ENCODE measurements around the gene MYLK.
"Not testable (repeated sequence)": the region's sequence is repeated elsewhere in the genome, so short reads cannot be mapped to it uniquely, and the experiment has no call there.

The MYLK gene

DNA sequence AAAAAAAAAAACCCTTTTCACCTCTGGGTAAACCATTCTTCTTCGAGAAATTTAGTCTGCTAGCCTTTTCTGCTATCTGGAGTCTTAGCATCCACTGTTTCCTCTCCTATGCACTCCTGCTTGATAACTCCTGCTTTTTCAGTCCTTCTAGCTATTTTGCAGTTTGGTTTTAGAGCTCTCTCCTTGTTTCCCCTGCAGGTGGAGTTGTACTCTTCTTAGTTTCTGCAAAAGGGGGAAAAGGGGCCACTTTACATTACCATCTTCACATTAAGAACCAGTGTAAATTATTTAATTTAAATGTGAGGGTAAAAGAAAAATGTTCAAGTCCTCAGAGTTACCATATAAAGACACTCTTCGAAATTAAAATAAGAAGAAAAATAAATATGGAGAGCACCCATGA lies 23.6 kb upstream of the MYLK start:
- no peak for ATAC-seq (ENCODE audit: low read depth)
- H3K27me3 ChIP-seq (ENCODE audit: insufficient read depth, poor library complexity, severe bottlenecking), result no peaks in the 10 kb centered on the region
- no peak for DNase-seq (ENCODE audit: low spot score)
- H3K27ac ChIP-seq (ENCODE audit: poor library complexity, severe bottlenecking), result no peak overlapping the region
- no peak overlapping the region for H3K4me3 ChIP-seq (ENCODE audit: severe bottlenecking)
- H3K9me3 ChIP-seq (ENCODE audit: severe bottlenecking), result no peaks in the 10 kb centered on the region
- H3K4me1 ChIP-seq (ENCODE audit: insufficient read depth, poor library complexity, severe bottlenecking), result no peaks in the 10 kb centered on the region
- TF ChIP-seq, protein P1, sequence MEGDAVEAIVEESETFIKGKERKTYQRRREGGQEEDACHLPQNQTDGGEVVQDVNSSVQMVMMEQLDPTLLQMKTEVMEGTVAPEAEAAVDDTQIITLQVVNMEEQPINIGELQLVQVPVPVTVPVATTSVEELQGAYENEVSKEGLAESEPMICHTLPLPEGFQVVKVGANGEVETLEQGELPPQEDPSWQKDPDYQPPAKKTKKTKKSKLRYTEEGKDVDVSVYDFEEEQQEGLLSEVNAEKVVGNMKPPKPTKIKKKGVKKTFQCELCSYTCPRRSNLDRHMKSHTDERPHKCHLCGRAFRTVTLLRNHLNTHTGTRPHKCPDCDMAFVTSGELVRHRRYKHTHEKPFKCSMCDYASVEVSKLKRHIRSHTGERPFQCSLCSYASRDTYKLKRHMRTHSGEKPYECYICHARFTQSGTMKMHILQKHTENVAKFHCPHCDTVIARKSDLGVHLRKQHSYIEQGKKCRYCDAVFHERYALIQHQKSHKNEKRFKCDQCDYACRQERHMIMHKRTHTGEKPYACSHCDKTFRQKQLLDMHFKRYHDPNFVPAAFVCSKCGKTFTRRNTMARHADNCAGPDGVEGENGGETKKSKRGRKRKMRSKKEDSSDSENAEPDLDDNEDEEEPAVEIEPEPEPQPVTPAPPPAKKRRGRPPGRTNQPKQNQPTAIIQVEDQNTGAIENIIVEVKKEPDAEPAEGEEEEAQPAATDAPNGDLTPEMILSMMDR (IDR thresholded peaks at IDR 0.05; ENCODE audit: poor library complexity, severe bottlenecking), result no peak
- H3K36me3 ChIP-seq (ENCODE audit: low read depth), result no peaks in the 10 kb centered on the region

DNA sequence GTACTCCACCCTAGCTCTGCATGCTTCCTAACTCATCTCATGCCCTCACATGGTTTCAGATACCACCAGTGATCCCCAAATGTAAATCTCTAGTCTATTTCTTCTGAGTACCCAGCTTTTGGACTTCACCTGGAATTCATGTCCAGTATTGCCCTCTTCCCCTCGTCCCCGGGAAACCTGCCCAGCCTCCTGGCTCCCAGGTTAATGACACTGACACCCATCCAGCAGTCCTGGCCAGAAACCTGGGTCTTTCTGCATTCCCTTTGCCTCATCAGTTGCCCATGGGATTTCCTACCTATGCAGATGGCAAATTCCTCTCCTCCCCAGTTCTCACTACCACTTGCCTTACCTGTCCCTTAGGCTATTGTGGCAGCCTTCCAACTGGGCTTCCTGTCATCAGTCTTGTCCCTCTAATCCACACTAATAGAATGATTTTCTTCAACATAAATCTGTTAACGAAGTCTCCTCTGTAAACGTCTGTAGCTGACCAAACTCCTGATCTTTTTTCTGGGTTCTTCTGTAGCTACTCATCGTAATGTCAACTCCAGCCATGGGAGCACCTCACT lies 15.3 kb upstream of the MYLK start:
- DNase-seq (ENCODE audit: low spot score), result no peak
- Histone ChIP-seq H3K9me3 (ENCODE audit: severe bottlenecking) (no peaks in the 10 kb centered on the region), H3K4me3 (ENCODE audit: severe bottlenecking) (no peak overlapping the region), H3K27me3 (ENCODE audit: insufficient read depth, poor library complexity, severe bottlenecking) (no peaks in the 10 kb centered on the region), H3K36me3 (ENCODE audit: low read depth) (no peaks in the 10 kb centered on the region), H3K27ac (ENCODE audit: poor library complexity, severe bottlenecking) (no peak overlapping the region), H3K4me1 (ENCODE audit: insufficient read depth, poor library complexity, severe bottlenecking) (no peaks in the 10 kb centered on the region)
- TF ChIP-seq, protein P1 (IDR thresholded peaks at IDR 0.05; ENCODE audit: poor library complexity, severe bottlenecking), result no peak
- peak; percentile 12; the same call in 1 of the 3 replicates for ATAC-seq (ENCODE audit: low read depth)

- no peaks in the 10 kb centered on the region for H3K4me1 ChIP-seq (ENCODE audit: insufficient read depth, poor library complexity, severe bottlenecking)
- no peaks in the 10 kb centered on the region for H3K27me3 ChIP-seq (ENCODE audit: insufficient read depth, poor library complexity, severe bottlenecking)
- no peaks in the 10 kb centered on the region for H3K9me3 ChIP-seq (ENCODE audit: severe bottlenecking)
- no peak overlapping the region for H3K4me3 ChIP-seq (ENCODE audit: severe bottlenecking)
- TF ChIP-seq, protein P1 (IDR thresholded peaks at IDR 0.05; ENCODE audit: poor library complexity, severe bottlenecking), result no peak
- DNase-seq (ENCODE audit: low spot score), result no peak
- no peak overlapping the region for H3K27ac ChIP-seq (ENCODE audit: poor library complexity, severe bottlenecking)
- H3K36me3 ChIP-seq (ENCODE audit: low read depth), result no peaks in the 10 kb centered on the region
- no peak for ATAC-seq (ENCODE audit: low read depth)
These were observed 8.9 kb upstream of the MYLK start for GRCh38 chr3:123893012-123893411.

DNA sequence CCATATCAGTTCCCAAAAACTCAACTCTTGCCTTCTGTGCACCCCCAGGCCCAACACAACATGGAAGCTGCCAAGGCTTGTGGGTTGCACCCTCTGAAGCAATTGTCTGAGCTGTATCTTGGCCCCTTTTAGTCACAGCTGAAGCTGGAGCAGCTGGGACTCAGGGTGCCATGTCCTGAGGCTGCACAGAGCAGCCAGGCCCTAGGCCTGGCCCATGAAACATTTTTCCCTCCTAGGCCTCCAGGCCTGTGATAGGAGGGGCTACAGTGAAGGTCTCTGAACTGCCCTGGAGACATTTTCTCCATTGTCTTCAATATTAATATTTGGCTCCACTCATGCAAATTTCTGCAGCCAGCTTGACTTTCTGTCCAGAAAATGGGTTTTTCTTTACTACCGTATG lies 8.1 kb upstream of the MYLK start:
- Histone ChIP-seq H3K27ac (ENCODE audit: poor library complexity, severe bottlenecking) (no peak overlapping the region), H3K36me3 (ENCODE audit: low read depth) (no peaks in the 10 kb centered on the region), H3K4me3 (ENCODE audit: severe bottlenecking) (no peak overlapping the region), H3K9me3 (ENCODE audit: severe bottlenecking) (no peaks in the 10 kb centered on the region), H3K4me1 (ENCODE audit: insufficient read depth, poor library complexity, severe bottlenecking) (no peaks in the 10 kb centered on the region), H3K27me3 (ENCODE audit: insufficient read depth, poor library complexity, severe bottlenecking) (no peaks in the 10 kb centered on the region)
- ATAC-seq (ENCODE audit: low read depth) (no peak), DNase-seq (ENCODE audit: low spot score) (no peak)
- TF ChIP-seq, protein P1 (IDR thresholded peaks at IDR 0.05; ENCODE audit: poor library complexity, severe bottlenecking), result no peak

DNA sequence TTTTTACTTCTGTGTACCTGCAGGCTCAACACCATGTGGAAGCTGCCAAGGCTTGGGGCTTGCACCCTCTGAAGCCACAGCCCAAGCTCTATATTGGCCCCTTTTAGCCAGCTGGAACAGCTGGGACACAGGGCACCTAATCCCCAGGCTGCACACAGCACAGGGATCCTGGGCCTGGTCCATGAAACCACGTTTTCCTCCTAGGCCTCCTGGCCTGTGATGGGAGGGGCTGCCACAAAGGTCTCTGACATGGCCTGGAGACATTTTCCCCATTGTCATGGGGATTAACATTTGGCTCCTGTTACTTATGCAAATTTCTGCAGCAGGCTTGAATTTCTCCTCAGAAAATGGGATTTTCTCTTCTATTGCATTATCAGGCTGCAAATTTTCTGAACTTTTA lies 6.9 kb upstream of the MYLK start:
- not testable (repeated sequence) for H3K9me3 ChIP-seq (ENCODE audit: severe bottlenecking); H3K4me3 ChIP-seq (ENCODE audit: severe bottlenecking); ATAC-seq (ENCODE audit: low read depth); H3K27me3 ChIP-seq (ENCODE audit: insufficient read depth, poor library complexity, severe bottlenecking); H3K4me1 ChIP-seq (ENCODE audit: insufficient read depth, poor library complexity, severe bottlenecking); H3K36me3 ChIP-seq (ENCODE audit: low read depth); H3K27ac ChIP-seq (ENCODE audit: poor library complexity, severe bottlenecking); DNase-seq (ENCODE audit: low spot score)

DNA sequence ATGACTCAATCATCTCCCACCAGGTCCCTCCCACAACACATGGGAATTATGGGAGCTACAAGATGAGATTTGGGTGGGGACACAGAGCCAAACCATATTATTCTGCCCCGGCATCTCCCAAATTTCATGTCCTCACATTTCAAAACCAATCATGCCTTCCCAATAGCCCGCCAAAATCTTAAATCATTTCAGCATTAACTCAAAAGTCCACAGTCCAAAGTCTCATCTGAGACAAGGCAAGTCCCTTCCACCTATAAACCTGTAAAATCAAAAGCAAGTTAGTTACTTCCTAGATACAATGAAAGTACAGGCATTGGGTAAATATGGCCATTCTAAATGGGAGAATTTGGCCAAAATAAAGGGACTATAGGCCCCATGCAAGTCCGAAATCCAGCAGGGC lies 6.0 kb upstream of the MYLK start:
- ATAC-seq (ENCODE audit: low read depth); H3K36me3 ChIP-seq (ENCODE audit: low read depth); H3K9me3 ChIP-seq (ENCODE audit: severe bottlenecking); H3K4me3 ChIP-seq (ENCODE audit: severe bottlenecking); H3K27ac ChIP-seq (ENCODE audit: poor library complexity, severe bottlenecking); H3K4me1 ChIP-seq (ENCODE audit: insufficient read depth, poor library complexity, severe bottlenecking); H3K27me3 ChIP-seq (ENCODE audit: insufficient read depth, poor library complexity, severe bottlenecking); DNase-seq (ENCODE audit: low spot score): not testable (repeated sequence)

Measured in RWPE2 (cell line).